Endothelial cell of umbilical vein (primary cell): ENCODE results near the gene TLX3. TPM values are rescaled to one million over a fixed set of nuclear protein-coding genes. Genes with fewer than 3 reads are reported as not detected.

ENCODE experiments used
- BruUV-seq: library from RNA; stranded (reverse); fragments of 400-500 nt; replicated peaks from 2 replicates; lab custom pipeline; 2021; lab: Mats Ljungman, UMichigan
- CTCF ChIA-PET: fragments of 300-600, 350-600 bp; sonication (Branson Sonifier 250); formaldehyde crosslinking; loops from one replicate; lab custom pipeline; 2021; ENCODE audit warnings: antibody characterized with exemption, inconsistent platforms; lab: Charles Lee
- POLR2A ChIA-PET: fragments of 300-600, 350-600 bp; sonication (Branson Sonifier 250); formaldehyde crosslinking; loops from one replicate; lab custom pipeline; 2021; ENCODE audit warnings: antibody characterized with exemption, inconsistent platforms; lab: Charles Lee
- DNase-seq: peaks from one replicate; pipeline ENCODE4 v3.0.0-alpha.2; 2011; ENCODE audit warnings: low read depth, low spot score
- FAIRE-seq: peaks from 2 replicates; lab custom pipeline; 2011; peaks lifted over from hg19 to GRCh38; lab: Jason Lieb, UNC
- H2AFZ ChIP-seq: 2 replicates; pipeline ENCODE4 v1.6.0; 2012; ENCODE audit warnings: low read depth, low read length, control low read depth, inconsistent platforms
- H3K27ac ChIP-seq: 2 replicates; pipeline ENCODE4 v1.5.1; 2011; ENCODE audit warnings: low read depth, mild to moderate bottlenecking, control low read depth, low read length, moderate library complexity; ENCODE audit not compliant: insufficient read depth
- H3K27me3 ChIP-seq, 2 experiments: 2 replicates each; pipeline versions ENCODE4 v1.6.0 to v1.6.1; 2011; ENCODE audit warnings: low read length in 2 of 2, mixed read lengths in 1 of 2; ENCODE audit not compliant: control insufficient read depth in 2 of 2, insufficient read depth in 2 of 2
- H3K36me3 ChIP-seq, 2 experiments: 2 replicates in 1 of 2; 3 replicates in 1 of 2; pipeline ENCODE4 v1.5.1; 2011; ENCODE audit warnings: low read length in 2 of 2, mild to moderate bottlenecking in 1 of 2, moderate library complexity in 1 of 2; ENCODE audit not compliant: control insufficient read depth in 2 of 2, insufficient read depth in 2 of 2; ENCODE audit errors: extremely low read depth in 1 of 2
- H3K4me1 ChIP-seq: 3 replicates; pipeline ENCODE4 v1.5.1; 2011; ENCODE audit warnings: mild to moderate bottlenecking, low read length; ENCODE audit not compliant: control insufficient read depth, insufficient read depth; ENCODE audit errors: extremely low read depth
- H3K4me2 ChIP-seq: 2 replicates; pipeline ENCODE4 v1.6.1; 2011; ENCODE audit warnings: low read length, control low read depth, mixed read lengths; ENCODE audit not compliant: insufficient read depth
- H3K4me3 ChIP-seq, 3 experiments: fragments of 200-600 bp in 1 of 3; sonication (generic), shearing (Covaris generic) in 1 of 3; replicated peaks in 1 of 3; 2 replicates each; pipeline ENCODE4 v1.5.1; 2011 to 2016; ENCODE audit warnings: control low read depth in 3 of 3, low read length in 3 of 3, mild to moderate bottlenecking in 2 of 3, inconsistent platforms in 1 of 3, low read depth in 1 of 3, moderate library complexity in 1 of 3; ENCODE audit not compliant: insufficient read depth in 1 of 3
- H3K79me2 ChIP-seq: 2 replicates; pipeline ENCODE4 v1.6.0; 2012; ENCODE audit warnings: low read length, inconsistent platforms; ENCODE audit not compliant: control insufficient read depth, insufficient read depth
- H3K9ac ChIP-seq: replicated peaks from 2 replicates; pipeline ENCODE3; 2011; ENCODE audit warnings: low read length, control low read depth; ENCODE audit not compliant: insufficient read depth; ENCODE audit errors: extremely low read depth
- H3K9me1 ChIP-seq: replicated peaks from 3 replicates; pipeline ENCODE4 v1.6.0; 2011; ENCODE audit warnings: mild to moderate bottlenecking, low read length; ENCODE audit not compliant: control insufficient read depth, insufficient read depth; ENCODE audit errors: extremely low read depth
- H3K9me3 ChIP-seq: replicated peaks from 2 replicates; pipeline ENCODE4 v1.5.1; 2012; ENCODE audit warnings: low read length, inconsistent platforms; ENCODE audit not compliant: control insufficient read depth, insufficient read depth
- H4K20me1 ChIP-seq: replicated peaks from 2 replicates; pipeline ENCODE3; 2011; ENCODE audit warnings: mild to moderate bottlenecking, low read length; ENCODE audit not compliant: control insufficient read depth, insufficient read depth; ENCODE audit errors: extremely low read depth
- JUN ChIP-seq: IDR thresholded peaks from 2 replicates; pipeline ENCODE4 v1.6.1; 2011; ENCODE audit warnings: borderline replicate concordance, low read depth; ENCODE audit not compliant: insufficient read length, insufficient read depth
- MYC ChIP-seq: IDR thresholded peaks from one replicate; pipeline ENCODE4 v1.6.1; 2011; ENCODE audit warnings: mild to moderate bottlenecking, low read depth, low read length
- POLR2A ChIP-seq: IDR thresholded peaks from 2 replicates; pipeline ENCODE4 v1.6.1; 2012; ENCODE audit warnings: low read depth, mild to moderate bottlenecking, control low read depth, low read length
- dilution Hi-C: fragments of 300-500 bp; cut with MboI; formaldehyde crosslinking; loops from one replicate; pipeline ENCODE4 v1.15.0; 2019; ENCODE audit warnings: low sequenced_read_pairs; ENCODE audit not compliant: extremely low pct_ligation_motif_present
- intact Hi-C: fragments of 100-400 bp; cut with micrococcal nuclease; formaldehyde crosslinking; loops from one replicate; pipeline ENCODE4 v1.10.0; 2022
- polyA plus RNA-seq, 4 experiments: library from polyadenylated mRNA; depleted of rRNA in 3 of 4; stranded (reverse) in 3 of 4; unstranded in 1 of 4; fragments of >200 nt; gene quantifications; 2 replicates each; pipeline versions ENCODE4 v1.2.1 to v1.2.3, GENCODE V29; 2011 to 2012; ENCODE audit warnings: missing spikeins in 1 of 4
- total RNA-seq: library from RNA; stranded (reverse); gene quantifications from 2 replicates; pipeline ENCODE4 v1.2.3, GENCODE V29; 2021
- TF ChIP-seq, protein P1 (sequence below): IDR thresholded peaks from 2 replicates; pipeline ENCODE4 v1.6.1; 2011; ENCODE audit not compliant: insufficient read depth, insufficient read length
- TF ChIP-seq, protein P2 (sequence below), 2 donors: IDR thresholded peaks; 1 replicate in 1 of 2; 2 replicates in 1 of 2; pipeline ENCODE4 v1.5.1; 2011; ENCODE audit warnings: low read length in 2 of 2, mild to moderate bottlenecking in 2 of 2, moderate library complexity in 2 of 2, control low read depth in 1 of 2, inconsistent platforms in 1 of 2, low read depth in 1 of 2; ENCODE audit not compliant: insufficient read depth in 1 of 2; ENCODE audit errors: extremely low read depth in 1 of 2

Gene TLX3
- total and polyA plus RNA-seq, 2 donors (not counting 3 experiments of a cell fraction or from before 2014, with no cell fraction given) = not detected

DNA sequence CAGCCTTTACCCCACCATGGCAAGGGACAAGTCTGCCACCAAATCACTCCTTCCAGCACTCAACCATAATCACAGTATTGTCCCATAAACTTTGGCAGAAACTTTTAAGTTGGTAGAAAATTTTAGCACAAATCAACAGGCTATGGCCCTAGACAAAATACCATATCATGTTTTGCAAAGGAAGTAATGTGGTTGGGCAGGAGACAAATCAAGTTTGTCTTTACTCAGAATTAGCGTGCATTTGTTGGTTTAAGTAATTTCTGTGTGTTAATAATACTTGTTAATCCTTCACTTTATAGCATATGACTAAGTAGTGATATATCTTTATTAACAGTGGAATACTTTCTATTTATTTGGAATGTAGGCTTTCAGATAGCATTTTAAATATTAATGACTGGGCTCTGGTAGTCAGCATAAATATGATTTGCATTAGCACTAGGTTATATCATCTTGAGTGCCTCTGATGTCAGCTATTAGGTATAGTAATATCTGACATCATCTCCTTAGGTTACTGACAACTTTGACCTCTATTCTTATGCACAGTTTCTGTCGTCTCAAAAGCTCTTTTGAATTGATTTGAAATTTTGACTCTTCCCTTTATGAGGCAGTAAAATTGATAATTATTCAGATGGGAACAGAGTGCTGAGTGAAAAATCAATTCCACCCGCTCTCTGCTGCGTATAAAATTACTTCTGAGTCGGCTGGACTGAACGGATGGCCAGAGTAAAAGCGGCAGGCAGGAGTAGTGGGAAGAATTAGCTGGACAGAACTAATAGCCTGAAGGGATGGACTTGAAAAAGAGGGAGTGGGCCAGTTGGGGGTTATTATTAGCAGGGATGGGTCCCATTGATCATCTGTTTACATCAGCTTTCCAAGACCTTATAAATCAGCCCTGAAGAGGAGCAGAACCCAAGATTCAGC is 40.1 kb upstream of the TLX3 start:
- H3K9me1 ChIP-seq = no peaks in the 10 kb centered on the region
- no peak overlapping the region for H3K4me3 ChIP-seq
- H3K9ac ChIP-seq = no peak overlapping the region
- no peak overlapping the region for H2AFZ ChIP-seq
- no peak overlapping the region for H3K4me2 ChIP-seq
- H3K27me3 ChIP-seq = no peaks in the 10 kb centered on the region
- no peaks in the 10 kb centered on the region for H3K9me3 ChIP-seq
- FAIRE-seq (no peak), DNase-seq (no peak)
- BruUV-seq = no TSS peak
- H4K20me1 ChIP-seq = no peaks in the 10 kb centered on the region
- TF ChIP-seq, protein P1, sequence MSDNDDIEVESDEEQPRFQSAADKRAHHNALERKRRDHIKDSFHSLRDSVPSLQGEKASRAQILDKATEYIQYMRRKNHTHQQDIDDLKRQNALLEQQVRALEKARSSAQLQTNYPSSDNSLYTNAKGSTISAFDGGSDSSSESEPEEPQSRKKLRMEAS = no peak
- TF ChIP-seq, protein P2, sequence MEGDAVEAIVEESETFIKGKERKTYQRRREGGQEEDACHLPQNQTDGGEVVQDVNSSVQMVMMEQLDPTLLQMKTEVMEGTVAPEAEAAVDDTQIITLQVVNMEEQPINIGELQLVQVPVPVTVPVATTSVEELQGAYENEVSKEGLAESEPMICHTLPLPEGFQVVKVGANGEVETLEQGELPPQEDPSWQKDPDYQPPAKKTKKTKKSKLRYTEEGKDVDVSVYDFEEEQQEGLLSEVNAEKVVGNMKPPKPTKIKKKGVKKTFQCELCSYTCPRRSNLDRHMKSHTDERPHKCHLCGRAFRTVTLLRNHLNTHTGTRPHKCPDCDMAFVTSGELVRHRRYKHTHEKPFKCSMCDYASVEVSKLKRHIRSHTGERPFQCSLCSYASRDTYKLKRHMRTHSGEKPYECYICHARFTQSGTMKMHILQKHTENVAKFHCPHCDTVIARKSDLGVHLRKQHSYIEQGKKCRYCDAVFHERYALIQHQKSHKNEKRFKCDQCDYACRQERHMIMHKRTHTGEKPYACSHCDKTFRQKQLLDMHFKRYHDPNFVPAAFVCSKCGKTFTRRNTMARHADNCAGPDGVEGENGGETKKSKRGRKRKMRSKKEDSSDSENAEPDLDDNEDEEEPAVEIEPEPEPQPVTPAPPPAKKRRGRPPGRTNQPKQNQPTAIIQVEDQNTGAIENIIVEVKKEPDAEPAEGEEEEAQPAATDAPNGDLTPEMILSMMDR (IDR thresholded peaks at IDR 0.05; ENCODE audit: extremely low read depth in 1 of 2, insufficient read depth in 1 of 2, low read depth in 1 of 2, low read length in 2 of 2) = no peak
- TF ChIP-seq JUN (no peak), MYC (no peak), POLR2A (no peak)
- no peaks in the 10 kb centered on the region for H3K79me2 ChIP-seq
- H3K27ac ChIP-seq = no peak overlapping the region
- H3K4me1 ChIP-seq = no peaks in the 10 kb centered on the region
- CTCF ChIA-PET = interaction anchor here (1.4 kb wide), 1 partner anchor 49 kb away, joined by 4 read pairs; no protein-coding TSS in a partner anchor
- POLR2A ChIA-PET = no interaction called here
- intact Hi-C loops (no loop called here), dilution Hi-C loops (no loop called here)
- no peaks in the 10 kb centered on the region for H3K36me3 ChIP-seq
